OCI-LY3 (cell line): ENCODE data around the gene LEAP2.

Experiments
- H2AFZ ChIP-seq: fragments of 200-600, 300-600 bp; shearing (Covaris generic); 2 replicates; pipeline ENCODE4 v1.6.0; 2014; ENCODE audit warnings: antibody characterized with exemption, low read depth, low read length
- H3K27ac ChIP-seq: fragments of 200-600, 300-600 bp; sonication (generic); 2 replicates; pipeline ENCODE4 v1.5.1; 2014; ENCODE audit warnings: mild to moderate bottlenecking, low read length, moderate library complexity, mixed read lengths
- H3K27me3 ChIP-seq: fragments of 200-600, 300-600 bp; sonication (generic); 2 replicates; pipeline ENCODE4 v1.6.1; 2014; ENCODE audit warnings: low read depth, low read length, mixed read lengths
- H3K36me3 ChIP-seq: fragments of 200-600, 300-600 bp; sonication (generic); replicated peaks from 2 replicates; pipeline ENCODE3; 2014; ENCODE audit warnings: low read depth, low read length, mixed read lengths
- H3K4me1 ChIP-seq: fragments of 300-600, 200-600 bp; sonication (generic); 2 replicates; pipeline ENCODE4 v1.6.1; 2014; ENCODE audit warnings: low read length, mixed read lengths
- H3K4me2 ChIP-seq: fragments of 200-600, 300-600 bp; sonication (generic); 2 replicates; pipeline ENCODE4 v1.6.1; 2014; ENCODE audit warnings: low read length, mixed read lengths
- H3K4me3 ChIP-seq: fragments of 300-600, 200-600 bp; sonication (generic); 2 replicates; pipeline ENCODE4 v1.5.1; 2014; ENCODE audit warnings: antibody characterized with exemption, mild to moderate bottlenecking, low read length, moderate library complexity
- H3K79me2 ChIP-seq: fragments of 300-600, 200-600 bp; shearing (Covaris generic); 2 replicates; pipeline ENCODE4 v1.6.1; 2014; ENCODE audit warnings: mild to moderate bottlenecking, low read length, mixed read lengths
- H3K9ac ChIP-seq: fragments of 300-600, 200-600 bp; shearing (Covaris generic); 2 replicates; pipeline ENCODE4 v1.6.0; 2014; ENCODE audit warnings: mild to moderate bottlenecking, low read length, moderate library complexity
- H3K9me3 ChIP-seq: fragments of 200-600, 300-600 bp; shearing (Covaris generic); 2 replicates; pipeline ENCODE4 v1.6.1; 2014; ENCODE audit warnings: low read length, mixed read lengths; ENCODE audit not compliant: insufficient read depth
- H4K20me1 ChIP-seq: fragments of 200-600, 300-600 bp; sonication (generic); 2 replicates; pipeline ENCODE4 v1.6.1; 2016; ENCODE audit warnings: low read length, mixed read lengths; ENCODE audit not compliant: insufficient read depth
- CTCF ChIP-seq: fragments of 200-600, 300-600 bp; sonication (generic); IDR thresholded peaks from 2 replicates; pipeline ENCODE4 v1.5.1; 2014; ENCODE audit warnings: antibody characterized with exemption, low read length, low read depth
- EZH2phosphoT487 ChIP-seq: fragments of 200-600 bp; shearing (Covaris generic); IDR thresholded peaks from 2 replicates; pipeline ENCODE4 v1.6.1; 2018; ENCODE audit warnings: antibody characterized with exemption, mixed run types, low read depth

LEAP2 gene

DNA sequence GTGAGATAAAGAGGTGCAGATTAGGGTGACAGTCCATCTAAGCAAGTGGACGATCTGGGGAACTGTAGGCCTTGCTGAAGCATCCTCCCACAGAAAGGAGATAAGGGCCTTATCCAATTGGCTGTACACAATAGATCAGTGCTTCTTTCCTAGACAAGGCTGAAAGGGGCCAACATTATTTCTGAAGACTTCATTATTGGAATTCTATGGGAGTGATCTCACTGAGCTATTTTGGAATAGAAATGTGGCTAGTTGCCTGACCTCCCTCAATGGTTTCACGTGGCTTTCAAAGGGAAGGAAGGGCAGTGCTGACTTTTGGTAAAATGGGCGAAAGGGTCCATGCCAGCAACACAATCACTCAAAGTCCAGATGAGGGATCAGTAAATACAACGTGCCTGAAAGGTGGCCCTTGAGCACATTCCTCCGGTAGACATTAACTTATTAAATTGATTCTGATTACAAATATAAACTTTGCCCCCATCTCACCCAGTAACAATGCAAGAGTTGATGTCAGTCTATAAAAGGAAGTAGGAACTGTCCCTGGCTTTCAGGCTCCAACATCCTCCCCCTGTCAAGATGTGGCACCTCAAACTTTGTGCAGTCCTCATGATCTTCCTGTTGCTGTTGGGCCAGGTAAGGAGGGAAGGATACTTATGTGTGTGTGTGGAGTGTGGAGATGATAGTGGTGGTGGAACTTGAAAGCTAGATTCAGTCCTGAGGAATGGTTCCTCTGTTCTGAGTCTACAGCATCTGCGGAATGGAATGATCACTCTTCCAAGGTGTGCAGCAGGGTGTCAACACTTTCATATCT lies at the start of gene LEAP2:
LEAP2 (plus strand) TSS at position 550 of the 811 bp plus-strand sequence; CDS start at position 577, 27 bp downstream.
- no peak within 1 kb of the TSS for H2AFZ ChIP-seq
- H3K4me2 ChIP-seq, result no peak within 1 kb of the TSS
- H3K4me1 ChIP-seq, result no peaks in the 10 kb centered on the region
- no peak within 1 kb of the TSS for H3K27ac ChIP-seq
- H3K36me3 ChIP-seq, result peaks cover 5% of the 10 kb centered on the region
- H3K9me3 ChIP-seq, result no peaks in the 10 kb centered on the region
- H3K9ac ChIP-seq, result no peak within 1 kb of the TSS
- no peaks in the 10 kb centered on the region for H3K79me2 ChIP-seq
- no peak within 1 kb of the TSS for H3K4me3 ChIP-seq
- H4K20me1 ChIP-seq, result no peaks in the 10 kb centered on the region
- no peaks in the 10 kb centered on the region for H3K27me3 ChIP-seq
- TF ChIP-seq CTCF, result no peak
- TF ChIP-seq EZH2phosphoT487, result no peak

DNA sequence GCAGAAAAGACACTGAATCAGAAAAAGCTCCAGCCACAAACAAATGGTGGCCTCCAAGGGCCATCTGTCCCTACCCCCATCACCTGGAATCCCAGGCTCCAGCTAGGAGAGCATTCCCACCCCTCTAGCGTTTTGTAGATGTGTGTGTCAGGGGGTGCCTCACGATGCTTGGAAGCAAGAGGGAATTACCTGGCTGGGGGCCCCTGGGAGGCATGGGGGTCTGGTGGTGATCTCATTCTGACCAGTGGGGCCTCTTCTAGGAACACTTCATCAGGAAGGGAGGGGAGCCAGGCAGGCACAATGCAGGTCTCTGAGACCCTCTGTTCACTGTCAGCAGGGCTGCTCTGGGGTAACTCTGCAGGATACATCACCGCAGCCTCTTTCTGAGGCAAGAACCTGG lies 49.0 kb upstream of the LEAP2 start:
- Histone ChIP-seq H3K36me3 (no peaks in the 10 kb centered on the region), H3K27ac (no peak overlapping the region), H4K20me1 (no peaks in the 10 kb centered on the region), H3K9me3 (no peaks in the 10 kb centered on the region), H3K4me3 (no peak overlapping the region), H3K4me2 (no peak overlapping the region), H3K9ac (no peak overlapping the region), H3K4me1 (0 out of 2 replicates have a peak, but pooled peaks cover 3% of the 10 kb centered on the region), H2AFZ (no peak overlapping the region), H3K79me2 (no peaks in the 10 kb centered on the region), H3K27me3 (no peaks in the 10 kb centered on the region)
- TF ChIP-seq EZH2phosphoT487, result no peak
- TF ChIP-seq CTCF, result no peak

DNA sequence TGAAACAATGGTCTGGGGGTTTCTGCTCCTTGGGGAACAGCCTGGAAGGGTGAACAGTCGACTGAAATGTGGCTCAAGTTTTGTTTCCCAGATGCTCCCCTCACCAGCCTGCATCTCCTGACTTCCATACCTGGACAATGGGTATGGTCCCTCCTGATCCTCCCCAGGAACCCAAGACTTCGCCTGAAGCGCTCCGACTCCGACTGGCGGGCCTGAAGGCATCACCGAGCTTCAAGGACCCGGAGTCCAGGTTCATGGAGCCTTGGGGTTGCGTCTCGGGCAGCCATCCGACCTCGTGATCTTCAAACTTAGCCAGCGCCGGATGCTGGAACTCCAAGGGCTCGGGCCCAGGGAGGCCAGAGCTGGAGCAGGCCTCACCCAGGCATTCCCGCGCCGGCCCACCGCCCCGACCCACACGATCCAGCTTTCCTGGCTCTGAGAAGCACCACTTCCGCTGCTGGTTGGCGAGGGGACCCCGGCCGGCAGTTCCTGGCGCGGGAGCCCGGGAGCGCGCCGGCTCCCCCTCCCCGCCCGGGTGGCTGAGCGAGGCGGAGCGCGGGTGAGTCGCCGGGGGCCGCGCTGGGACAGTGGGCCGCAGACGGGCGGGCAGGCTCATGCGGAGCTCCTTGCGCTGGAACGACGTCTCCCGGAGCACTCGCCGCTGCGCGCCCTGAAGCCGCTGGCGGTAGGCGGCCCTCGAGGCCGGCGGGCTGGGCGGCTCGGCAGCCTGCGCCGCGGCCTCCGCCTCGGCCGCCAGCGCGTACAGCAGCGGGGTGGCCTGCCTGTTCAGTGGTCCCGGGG lies 48.2 kb upstream of the LEAP2 start:
- Histone ChIP-seq H3K4me3 (no peak overlapping the region), H3K79me2 (no peaks in the 10 kb centered on the region), H3K36me3 (no peaks in the 10 kb centered on the region), H4K20me1 (no peaks in the 10 kb centered on the region), H2AFZ (no peak overlapping the region), H3K27ac (no peak overlapping the region), H3K4me2 (no peak overlapping the region), H3K9me3 (no peaks in the 10 kb centered on the region), H3K4me1 (0 out of 2 replicates have a peak, but pooled peaks cover 6% of the 10 kb centered on the region), H3K27me3 (no peaks in the 10 kb centered on the region), H3K9ac (no peak overlapping the region)
- TF ChIP-seq EZH2phosphoT487 (no peak), CTCF (no peak)

DNA sequence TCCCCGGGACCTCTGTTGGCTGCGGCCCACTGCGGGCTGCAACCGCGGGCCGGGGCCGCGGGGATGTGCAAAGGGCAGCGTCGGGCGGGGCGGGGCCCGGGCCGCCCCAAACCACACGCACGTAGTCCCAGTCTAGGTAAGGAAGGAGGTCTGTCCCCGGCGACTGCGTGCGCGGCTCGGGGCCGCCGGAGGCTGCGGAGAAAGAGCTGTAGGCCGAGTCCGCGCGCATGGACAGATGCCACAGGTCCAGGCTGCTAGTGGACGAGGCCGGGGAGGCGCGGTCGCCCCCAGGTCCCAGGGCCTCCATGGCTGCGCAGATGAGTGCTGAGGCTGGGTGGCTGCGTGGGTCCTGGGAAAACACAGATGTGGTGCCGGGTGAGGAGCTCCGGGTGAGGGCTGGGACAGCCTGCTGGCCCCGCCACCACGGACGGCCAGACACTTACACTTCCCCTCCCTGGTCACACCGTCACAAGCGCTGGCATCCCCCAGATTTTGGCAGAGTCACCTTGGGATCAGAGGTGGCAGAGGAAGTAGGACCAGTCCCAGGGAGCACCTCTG lies 47.6 kb upstream of the LEAP2 start:
- H3K27ac ChIP-seq, result no peak overlapping the region
- H4K20me1 ChIP-seq, result no peaks in the 10 kb centered on the region
- H3K9ac ChIP-seq, result no peak overlapping the region
- 0 out of 2 replicates have a peak, but pooled peaks cover 3% of the 10 kb centered on the region for H3K4me1 ChIP-seq
- H3K36me3 ChIP-seq, result no peaks in the 10 kb centered on the region
- TF ChIP-seq CTCF (no peak), EZH2phosphoT487 (no peak)
- H2AFZ ChIP-seq, result no peak overlapping the region
- no peaks in the 10 kb centered on the region for H3K27me3 ChIP-seq
- H3K9me3 ChIP-seq, result no peaks in the 10 kb centered on the region
- H3K79me2 ChIP-seq, result no peaks in the 10 kb centered on the region
- no peak overlapping the region for H3K4me3 ChIP-seq
- no peak overlapping the region for H3K4me2 ChIP-seq
